Astrocyte (in vitro differentiated cells and primary cell): ENCODE data around the gene PML.

ENCODE experiments used
- CTCF ChIP-seq: IDR thresholded peaks from 2 replicates; pipeline ENCODE4 v1.5.1; 2011; ENCODE audit warnings: low read depth, mild to moderate bottlenecking, inconsistent platforms, low read length, moderate library complexity; ENCODE audit not compliant: insufficient read depth
- EZH2 ChIP-seq: IDR thresholded peaks from 2 replicates; pipeline ENCODE4 v1.6.1; 2012; ENCODE audit warnings: mild to moderate bottlenecking, low read length, inconsistent platforms; ENCODE audit not compliant: insufficient read depth

- TF ChIP-seq CTCF (no peak), EZH2 (no peak)
Observed at GRCh38 chr15:73987250-73987649, 7.3 kb upstream of the PML start.
